ENCODE data around the gene CRYBG2.

- TF ChIP-seq CTCF (IDR thresholded peaks at IDR 0.05): no peak
- no peak for TF ChIP-seq EZH2phosphoT487 (IDR thresholded peaks at IDR 0.05)
- no peak for TF ChIP-seq EZH2 (IDR thresholded peaks at IDR 0.05)
Observed at GRCh38 chr1:26353976-26354820, at the start of gene CRYBG2.

Measured in neural progenitor cell (in vitro differentiated cells).